Measurements from ENCODE around the gene FILIP1.

FILIP1 gene

DNA sequence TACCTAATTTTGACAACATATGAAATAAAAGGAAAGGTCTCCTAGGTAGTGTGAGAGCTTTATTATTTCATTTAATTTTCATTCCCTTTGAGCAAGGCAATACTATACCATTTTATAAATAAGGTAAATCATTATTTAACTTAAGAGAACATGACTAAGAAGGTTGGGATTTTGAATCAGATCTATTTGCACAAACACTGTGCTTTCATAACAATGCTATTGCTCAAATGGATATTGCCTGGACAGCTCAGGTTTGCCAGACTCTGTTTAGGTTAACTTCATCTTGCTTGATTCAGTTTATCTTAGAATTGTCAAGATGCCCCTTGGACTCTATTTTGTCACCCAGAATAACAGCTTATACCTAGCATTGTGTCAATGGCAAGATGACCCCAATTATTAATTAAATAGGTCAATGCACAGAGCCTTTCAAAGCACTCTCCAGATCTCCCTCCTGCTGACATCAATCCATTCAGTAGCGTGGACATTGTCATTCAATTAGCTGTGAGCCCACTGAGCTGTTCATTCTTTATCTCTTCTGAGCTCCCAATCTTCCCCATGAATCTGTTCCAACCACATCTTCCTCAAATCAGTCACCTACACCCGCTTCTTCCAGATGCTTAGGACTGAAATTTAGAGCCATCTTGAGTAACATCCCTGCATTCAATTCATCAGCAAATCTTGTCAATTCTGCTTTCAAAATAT is 166.9 kb downstream of the FILIP1 start:
- DNase-seq, result no peak

DNA sequence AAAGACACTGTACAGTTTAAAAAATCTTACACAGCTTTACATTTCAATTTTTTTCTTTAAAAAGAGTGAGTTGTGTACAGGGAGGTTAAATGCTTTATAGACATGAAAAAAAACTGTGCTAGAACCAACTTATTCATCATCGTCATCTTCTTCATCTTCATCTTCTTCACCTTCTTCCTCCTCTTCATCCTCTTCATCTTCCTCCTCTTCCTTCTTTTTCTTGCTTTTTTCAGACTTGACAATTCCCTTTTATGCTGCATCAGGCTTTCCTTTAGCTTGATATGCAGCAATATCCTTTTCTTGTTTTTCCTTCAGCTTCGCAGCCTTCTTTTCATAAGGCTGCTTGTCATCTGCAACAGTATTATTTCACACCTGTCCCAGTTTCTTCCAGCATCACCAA is 174.7 kb downstream of the FILIP1 start:
- DNase-seq, result no peak

DNA sequence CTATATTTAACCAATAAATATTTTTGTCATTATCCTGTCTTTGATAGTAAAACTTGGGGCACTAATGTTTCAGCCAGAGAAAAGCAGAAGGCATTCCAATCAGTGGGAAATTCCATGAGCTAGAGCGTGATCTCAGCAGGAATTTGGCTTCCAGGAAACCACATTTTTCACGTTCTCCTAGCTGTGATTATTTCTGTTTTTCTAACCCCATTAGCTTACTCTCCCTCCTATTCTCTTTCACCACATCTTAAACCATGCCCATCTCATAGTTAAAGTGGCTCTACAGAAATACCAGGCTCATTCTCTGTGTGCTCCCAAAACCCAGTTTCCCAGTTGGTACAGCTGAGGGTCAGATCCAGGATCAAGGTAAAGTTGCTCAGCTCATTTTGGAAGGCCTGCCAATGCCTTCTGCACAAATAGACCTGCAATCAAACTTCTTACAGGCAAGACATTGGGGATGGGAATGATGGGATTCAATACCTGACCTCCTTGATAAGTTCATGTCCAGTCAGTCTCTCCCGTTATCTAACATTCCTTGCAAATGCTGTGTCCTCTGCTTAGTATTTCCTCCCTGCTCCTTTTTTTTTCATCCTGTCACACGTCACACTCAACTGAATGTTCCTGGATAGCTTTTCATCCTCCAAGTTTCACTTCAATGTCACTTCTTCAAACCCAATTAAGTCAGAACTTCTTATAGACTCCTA is 175.9 kb downstream of the FILIP1 start:
- no peak for DNase-seq

- no peak for DNase-seq
Measured at GRCh38 chr6:75315978-75316377, 177.6 kb downstream of the FILIP1 start.

GRCh38 chr6:75308250-75308988 is 185.2 kb downstream of the FILIP1 start:
- no peak for DNase-seq

GRCh38 chr6:75307364-75308004 is 186.1 kb downstream of the FILIP1 start:
- DNase-seq, result no peak

DNA sequence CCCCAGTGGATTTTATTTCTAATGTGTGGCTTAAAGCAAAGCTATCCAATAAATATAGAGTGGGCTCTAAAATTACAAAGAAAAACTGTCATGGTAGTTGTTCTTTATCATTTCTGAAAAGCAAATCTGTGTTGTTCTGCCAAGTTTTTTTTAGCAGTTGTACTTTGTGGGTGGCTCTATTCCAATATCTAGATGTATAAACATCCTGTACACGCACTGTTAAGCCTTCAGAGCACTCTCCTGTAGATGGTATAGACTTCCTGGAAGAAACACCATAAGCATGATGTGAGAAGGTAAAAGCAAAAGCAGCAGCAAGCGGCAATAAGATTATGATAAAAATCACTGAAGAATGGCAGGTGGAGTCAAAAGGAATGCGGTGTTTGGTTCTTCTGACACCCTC is 187.5 kb downstream of the FILIP1 start:
- no peak for DNase-seq

- DNase-seq, result no peak
Measured at GRCh38 chr6:75305573-75305972, 188.0 kb downstream of the FILIP1 start.

DNA sequence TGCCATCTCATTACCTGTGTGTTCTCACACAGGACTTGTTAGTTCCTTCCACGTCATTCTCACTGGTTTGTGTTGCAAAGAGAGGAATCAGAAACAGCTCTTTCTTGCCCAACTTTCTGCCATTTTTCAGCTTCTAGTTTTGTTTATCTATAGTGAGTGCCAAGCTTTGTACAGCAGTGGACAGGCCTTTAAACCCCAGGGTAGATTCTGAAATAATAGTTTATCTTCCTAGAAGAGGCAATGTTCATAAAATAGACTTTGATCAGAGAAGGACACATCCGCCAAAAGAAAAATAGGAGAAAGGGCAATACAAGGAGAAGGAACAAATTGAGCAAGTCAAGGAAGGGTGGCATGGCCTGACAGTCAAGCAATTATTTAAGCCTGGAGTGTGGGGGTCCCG is 191.3 kb downstream of the FILIP1 start:
- no peak for DNase-seq

DNA sequence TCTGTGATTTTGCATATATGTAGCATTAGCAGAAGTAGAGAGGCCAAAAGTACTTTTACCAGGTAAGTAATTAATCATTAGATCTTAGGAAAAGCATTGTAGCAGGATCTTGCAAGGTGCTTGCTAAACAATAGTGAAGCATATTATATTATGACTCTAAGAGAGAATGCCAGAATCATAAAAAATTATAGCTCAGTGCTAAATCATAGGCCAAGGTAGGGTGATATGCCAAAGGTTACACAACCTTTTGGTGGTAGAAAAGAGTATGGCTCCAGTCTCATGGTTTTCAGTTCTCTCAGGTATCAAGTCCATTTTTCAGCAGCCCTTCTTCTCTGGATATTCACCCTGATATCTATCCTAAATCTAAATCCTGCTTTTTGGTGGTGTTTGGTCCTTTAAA is 192.1 kb downstream of the FILIP1 start:
- DNase-seq, result no peak

- no peak for DNase-seq
Measured at GRCh38 chr6:75301088-75301487, 192.5 kb downstream of the FILIP1 start.

- no peak for DNase-seq
Measured at GRCh38 chr6:75300531-75300855, 193.1 kb downstream of the FILIP1 start.

GRCh38 chr6:75299801-75300530 is 193.6 kb downstream of the FILIP1 start:
- DNase-seq, result no peak

GRCh38 chr6:75296811-75297779 is 196.5 kb downstream of the FILIP1 start:
- DNase-seq, result no peak

DNA sequence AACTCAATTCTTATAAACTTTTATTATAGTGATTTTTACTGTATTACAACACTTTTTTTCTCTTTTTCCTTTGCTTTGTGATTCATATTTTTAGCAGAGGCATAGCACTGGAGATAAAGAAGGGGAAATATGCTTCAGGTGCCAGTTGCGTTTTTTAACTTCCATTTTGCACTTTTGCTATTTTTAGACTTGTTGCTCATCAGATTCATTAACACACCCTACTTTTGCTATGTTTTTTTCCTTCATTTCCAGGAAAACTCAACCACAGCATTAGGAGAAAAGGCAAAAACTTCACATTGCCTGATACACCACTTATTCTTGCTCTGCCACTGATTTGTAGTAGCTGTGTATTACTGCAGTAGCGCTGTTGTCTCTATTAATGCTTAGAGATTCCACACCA is 201.0 kb downstream of the FILIP1 start:
- DNase-seq, result no peak

DNA sequence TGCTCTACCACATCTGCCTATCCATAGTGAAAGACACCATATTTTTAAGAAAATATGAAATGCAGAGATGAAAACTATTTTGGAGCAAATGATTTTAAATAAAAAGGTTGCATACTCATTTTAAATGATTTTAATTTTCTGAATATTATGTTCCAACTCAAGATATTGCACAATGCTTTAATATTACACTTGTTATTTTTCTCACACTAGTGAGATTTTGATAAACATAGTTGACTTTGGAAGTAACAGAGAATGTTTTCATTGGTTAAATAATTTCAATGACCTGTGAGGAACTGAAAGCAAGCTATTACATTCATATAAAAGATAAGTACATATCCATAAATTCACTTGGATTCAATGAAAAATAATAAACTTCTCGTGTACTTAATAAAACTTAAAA is 201.9 kb downstream of the FILIP1 start:
- no peak for DNase-seq

DNA sequence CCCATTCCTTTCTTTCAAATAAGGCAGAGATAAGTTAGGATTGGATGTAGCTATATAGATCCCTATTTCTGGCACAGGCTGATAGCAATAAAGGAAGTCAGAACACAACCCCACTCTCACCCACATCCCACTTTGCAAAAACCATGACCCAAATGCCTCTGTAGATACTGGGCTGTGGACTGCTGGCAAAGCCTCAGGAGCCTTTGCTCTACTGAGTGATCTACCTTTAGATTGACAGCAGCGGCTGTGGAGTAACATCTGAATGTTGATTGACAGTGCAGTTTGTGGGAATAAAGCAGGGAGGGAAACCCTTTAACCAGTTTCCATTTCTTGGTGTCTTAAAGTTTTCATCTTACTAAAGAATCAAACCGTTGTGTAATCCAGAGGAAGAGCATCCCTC is 202.3 kb downstream of the FILIP1 start:
- no peak for DNase-seq

- DNase-seq, result no peak
Measured at GRCh38 chr6:75290136-75290945, 203.3 kb downstream of the FILIP1 start.

- DNase-seq, result no peak
Measured at GRCh38 chr6:75288023-75288422, 205.6 kb downstream of the FILIP1 start.

GRCh38 chr6:75287424-75287823 is 206.2 kb downstream of the FILIP1 start:
- DNase-seq, result no peak

DNA sequence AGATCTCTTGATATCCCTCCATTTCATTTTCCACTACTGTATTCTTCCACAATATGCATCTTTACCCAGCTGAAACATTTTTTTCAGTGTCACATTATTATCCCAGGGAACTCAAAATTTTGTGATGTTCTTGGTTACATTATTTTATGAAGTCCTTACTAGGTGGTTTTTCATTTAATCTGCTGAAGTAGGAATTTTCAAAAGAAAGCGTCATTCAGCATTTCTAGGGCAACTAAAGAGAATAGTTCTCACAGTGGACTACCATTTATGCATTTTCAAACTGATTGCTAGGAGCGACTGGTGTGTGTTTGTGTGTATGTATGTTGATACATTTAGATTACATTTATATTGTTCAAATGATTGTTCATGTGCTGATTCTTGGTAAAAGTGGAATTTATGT is 206.6 kb downstream of the FILIP1 start:
- no peak for DNase-seq
